ENCODE results near the gene TREML2.

Gene TREML2

DNA sequence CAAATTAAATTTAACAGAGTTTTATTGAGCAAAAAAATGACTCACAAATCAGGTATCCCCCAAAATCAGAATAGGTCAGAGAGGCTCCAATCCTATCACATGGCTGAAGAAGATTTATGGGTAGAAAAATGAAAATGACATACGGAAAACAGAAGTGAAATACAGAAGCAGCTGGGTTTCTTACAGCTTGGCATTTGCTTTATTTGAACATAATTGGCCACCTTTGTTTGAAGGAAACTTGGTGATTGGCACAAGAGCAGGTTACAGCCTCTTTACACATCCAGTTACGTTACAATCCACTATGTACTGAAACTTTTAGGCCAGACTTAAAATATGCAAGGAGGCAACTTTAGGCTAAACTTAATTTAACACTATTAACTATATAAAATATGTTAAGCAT is 26.3 kb downstream of the TREML2 start:
- DNase-seq = no peak

DNA sequence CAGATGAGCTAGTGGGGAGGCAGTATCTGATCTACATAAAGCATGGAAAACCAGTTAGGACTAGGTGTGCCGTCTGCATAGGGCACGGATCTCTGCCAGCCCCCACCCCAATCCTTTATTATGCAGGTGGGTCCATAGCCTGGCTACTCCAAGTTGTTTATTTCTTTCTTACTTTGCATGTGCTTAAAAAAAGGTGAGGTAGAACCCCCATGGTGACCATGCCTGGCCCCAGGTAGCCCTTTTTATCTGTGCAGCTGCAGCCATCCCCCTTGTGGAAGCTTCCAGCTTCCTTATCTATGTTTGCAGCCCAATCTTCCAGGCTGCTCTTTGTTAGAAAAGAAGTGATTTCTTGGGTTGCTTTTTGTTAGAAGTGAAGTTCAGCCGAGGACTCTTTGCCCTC is 29.0 kb downstream of the TREML2 start:
- no peak for DNase-seq

DNA sequence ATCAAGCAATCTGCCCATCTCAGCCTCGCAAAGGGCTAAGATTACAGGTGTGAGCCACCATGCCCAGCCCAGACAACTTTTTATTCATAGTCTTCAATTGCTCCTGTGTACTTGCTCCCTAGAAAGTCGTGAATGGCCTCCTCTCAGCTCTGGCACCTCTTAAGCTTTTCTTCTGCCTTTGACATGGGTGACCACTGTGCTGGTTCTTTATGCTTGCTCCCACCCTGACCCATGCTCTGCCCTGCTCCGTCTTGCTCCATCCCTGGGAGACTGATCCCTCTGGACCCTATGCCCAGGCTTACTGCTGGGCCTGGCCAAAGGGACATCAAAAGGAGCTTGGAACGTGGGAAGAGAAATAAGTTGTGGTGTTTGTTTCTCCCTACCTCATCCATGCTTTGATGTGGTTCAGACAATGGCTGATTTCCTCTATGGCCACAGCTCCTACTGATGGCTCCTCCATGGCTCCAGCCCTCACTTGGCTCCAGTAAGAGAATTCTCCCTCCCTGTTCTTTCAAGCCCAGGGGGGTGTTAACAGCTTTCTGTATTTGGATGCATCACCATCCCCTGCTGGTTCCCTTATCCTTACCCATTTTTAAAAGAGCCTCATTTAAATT is 30.3 kb downstream of the TREML2 start:
- no peak for DNase-seq

GRCh38 chr6:41167173-41167963 is 33.6 kb downstream of the TREML2 start:
- DNase-seq = no peak

DNA sequence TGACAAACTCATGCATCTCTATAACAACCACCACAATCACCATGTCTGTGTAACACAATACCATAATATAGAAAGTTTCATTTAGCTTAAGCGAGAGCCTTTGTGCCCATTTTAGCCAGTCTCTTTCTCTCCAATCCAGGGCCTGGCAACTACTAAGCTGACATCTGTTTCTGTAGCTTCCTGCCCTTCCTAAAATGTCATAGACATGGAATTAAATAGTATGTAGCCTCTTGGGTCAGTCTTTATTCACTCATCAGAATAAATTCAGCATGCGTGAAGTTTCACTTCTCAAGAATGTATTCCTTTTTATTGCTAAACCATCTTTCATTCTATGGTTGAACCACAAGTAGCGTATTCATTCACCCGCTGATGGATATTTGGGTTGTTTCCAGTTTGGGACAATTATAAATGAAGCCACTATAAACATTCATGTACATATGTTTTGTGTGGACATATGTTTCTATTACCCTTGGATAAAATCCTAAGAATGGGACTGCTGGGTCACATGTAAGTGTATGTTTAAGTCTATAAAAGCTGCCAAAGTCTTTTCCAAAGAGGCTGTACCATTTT is 36.3 kb downstream of the TREML2 start:
- no peak for DNase-seq

- no peak for DNase-seq
Observed at GRCh38 chr6:41163419-41163717, 37.6 kb downstream of the TREML2 start.

GRCh38 chr6:41162687-41163418 is 38.1 kb downstream of the TREML2 start, which contains the start of gene TREM2:
TSS of gene TREM2 (minus strand) at chr6:41163116. CDS start at chr6:41163082, 34 bp downstream.
- no peak for DNase-seq

GRCh38 chr6:41161851-41162552 is 38.9 kb downstream of the TREML2 start:
- no peak for DNase-seq

DNA sequence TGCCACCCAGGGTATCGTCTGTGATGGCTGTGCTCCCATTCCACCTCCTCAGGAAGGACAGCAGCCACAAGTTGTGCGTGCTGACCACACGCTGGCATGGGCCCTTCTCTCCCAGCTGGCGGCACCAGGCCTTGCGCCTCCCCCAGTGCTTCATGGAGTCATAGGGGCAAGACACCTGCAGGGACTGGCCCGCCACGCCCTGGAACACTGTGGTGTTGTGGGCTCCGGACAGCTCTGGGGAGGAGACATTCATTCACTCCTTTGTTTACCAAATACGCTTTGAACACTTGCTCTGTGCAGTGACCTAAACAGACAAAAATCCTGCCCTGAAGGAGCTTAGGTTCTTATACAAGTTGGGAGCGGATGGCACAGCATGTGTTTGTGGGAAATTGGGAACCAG is 39.6 kb downstream of the TREML2 start:
- no peak for DNase-seq

GRCh38 chr6:41160933-41161332 is 40.0 kb downstream of the TREML2 start:
- DNase-seq = no peak

DNA sequence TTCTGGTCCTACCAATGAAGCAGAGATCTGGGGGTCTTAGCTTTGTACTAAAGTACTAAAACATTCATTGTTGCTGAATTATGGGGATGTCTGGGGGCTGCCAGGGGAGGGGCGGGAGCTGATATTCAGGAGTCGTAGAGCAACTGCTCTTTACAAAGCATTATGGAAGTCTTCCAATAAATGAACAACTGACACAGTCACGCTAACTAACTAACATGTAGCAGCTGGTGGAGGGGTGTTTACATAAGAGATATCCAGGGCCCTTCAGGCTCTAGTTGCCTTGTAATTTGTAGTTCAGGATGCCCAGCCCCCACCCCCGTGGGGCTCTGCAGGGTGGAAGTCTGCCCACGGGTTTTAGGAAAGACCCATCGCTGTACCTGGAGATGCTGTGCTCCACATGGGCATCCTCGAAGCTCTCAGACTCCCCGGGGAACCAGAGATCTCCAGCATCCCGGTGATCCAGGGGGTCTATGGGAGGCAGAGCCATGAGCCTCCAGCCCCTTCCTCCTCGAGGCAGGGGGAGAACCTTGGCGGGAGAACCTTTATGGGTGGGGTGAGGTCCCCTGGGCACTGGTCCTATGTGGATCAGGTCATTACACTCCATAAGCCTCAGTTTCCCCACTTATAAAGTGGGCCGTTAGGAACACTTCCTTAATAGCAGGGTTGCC is 41.4 kb downstream of the TREML2 start:
- DNase-seq = no peak

DNA sequence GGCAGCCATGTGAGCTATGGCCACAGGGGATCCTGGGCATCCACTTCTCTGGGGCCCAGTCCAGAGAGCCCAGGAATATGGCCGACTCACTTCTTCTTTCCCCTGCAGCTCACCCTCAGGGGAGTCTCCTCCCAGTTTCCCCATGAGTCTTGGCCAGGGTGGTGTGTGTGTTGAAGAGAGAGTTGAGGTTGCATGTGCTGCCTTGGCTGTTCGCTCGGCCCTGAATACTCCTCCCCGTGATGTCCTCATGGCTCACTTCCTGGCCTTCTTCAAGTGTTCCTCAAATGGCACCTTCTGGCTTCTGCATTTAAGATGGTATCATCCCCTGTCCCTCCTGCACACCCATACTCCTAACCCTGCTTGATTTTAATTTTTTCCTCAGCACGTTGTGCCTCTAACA is 43.6 kb downstream of the TREML2 start:
- no peak for DNase-seq

DNA sequence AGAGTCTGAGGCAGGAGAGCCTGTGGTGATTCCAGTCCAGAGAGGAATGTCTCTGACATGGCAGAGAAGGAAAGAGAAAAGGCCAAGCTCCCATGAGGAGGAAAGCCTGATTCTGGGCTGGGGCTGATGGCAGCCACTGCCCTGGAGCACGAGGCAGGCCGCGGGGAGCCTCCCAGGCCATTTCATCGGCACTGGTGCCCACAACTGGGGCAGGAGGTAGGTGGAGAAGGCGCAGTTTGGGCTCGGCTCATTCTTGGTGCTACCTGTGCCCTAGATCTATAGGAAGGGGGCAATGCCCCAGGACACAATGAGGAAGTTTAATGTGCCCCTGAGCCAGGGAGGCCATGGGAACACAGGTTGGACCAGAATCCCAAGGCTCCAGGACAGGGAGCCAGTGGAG is 44.2 kb downstream of the TREML2 start:
- no peak for DNase-seq

DNA sequence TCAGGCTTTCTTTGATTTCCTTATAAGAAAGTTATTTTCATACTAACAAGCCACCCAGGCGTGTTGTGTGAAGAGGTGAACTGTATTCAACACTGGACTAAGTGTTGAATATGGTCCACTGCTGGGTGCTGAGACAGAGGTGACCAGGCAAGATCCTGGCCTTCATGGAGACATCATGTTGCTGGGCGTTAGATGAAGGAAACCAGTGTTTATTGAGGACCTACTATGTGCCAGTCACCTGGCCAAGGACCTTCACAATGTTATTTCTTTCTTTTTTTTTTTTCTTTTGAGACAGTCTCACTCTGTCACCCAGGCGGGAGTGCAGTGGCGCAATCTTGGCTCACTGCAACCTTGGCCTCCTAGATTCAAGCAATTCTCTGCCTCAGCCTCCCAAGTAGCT is 44.9 kb downstream of the TREML2 start:
- no peak for DNase-seq

- DNase-seq = no peak
Observed at GRCh38 chr6:41155132-41155805, 45.7 kb downstream of the TREML2 start.

DNA sequence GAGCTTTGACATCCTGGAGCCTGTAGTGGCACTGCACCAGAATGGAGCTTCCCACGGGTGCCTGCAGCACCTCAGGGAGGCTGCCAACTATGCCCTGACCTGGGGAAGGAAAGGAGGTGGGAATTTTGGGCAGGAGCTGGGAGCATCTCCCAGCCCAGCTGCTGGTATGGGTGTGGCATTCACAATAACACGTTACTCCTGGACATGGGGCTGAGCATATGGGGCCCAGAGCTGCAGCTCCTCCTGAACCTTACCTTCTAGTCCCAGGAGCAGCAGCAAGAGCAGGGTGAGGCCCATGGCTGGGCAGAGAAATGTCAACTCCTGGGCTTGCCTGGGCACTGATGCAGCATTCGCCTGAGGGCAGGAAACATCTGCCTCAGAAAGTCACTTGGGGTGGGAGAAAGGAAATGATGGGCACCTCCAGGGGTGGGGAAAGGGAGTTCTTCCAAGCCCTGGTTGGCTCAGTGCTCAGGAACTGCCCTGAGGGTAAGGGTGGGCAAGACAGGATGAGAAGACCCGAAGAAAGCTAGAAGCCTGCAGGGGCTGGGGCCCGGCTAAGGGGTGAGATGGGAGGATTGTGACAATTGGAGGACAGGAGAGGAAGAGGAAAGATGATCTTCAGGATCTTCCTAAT is 46.8 kb downstream of the TREML2 start, which contains the start of gene TREML1:
Gene TREML1 (minus strand): TSS at position 356 of the 634 bp plus-strand sequence. CDS start 59 bp downstream, at position 297.
- DNase-seq = no peak

GRCh38 chr6:41153451-41153850 is 47.5 kb downstream of the TREML2 start:
- DNase-seq = no peak

GRCh38 chr6:41150671-41151070 is 50.3 kb downstream of the TREML2 start:
- DNase-seq = no peak

DNA sequence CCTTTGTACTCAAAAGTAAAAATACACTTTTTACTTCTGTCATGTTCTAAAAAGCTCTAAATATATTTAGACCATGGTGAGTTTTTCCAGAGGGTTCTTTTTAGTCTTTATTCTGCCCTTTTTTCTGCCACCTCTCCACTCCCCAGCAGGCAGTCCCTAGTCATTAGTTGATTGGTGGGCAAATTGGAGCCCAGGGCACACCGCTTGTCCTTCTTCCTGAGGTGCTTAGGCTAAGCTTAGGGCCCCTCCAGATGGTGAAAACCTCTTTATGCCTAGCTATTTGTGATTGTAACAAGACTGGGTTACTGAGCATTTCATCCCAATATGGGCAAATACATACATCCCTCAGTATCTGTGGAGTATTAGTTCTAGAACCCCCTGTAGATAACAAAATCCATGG is 53.0 kb downstream of the TREML2 start:
- no peak for DNase-seq

Measured in activated T-cell treated with anti-CD3 and anti-CD28 coated beads, Interleukin-2, amount 50 U/mL, for 1 hour (primary cell).